AG04449 (cell line): ENCODE results near the gene IL1RAPL1.
"Not testable (repeated sequence)": the region's sequence is repeated elsewhere in the genome, so short reads cannot be mapped to it uniquely, and the experiment has no call there.

ENCODE experiments used
- CTCF ChIA-PET: fragments of 350-600 bp; formaldehyde crosslinking; extraction: SDS; loops from one replicate; lab custom pipeline; 2021; ENCODE audit warnings: antibody characterized with exemption; lab: Yijun Ruan, JAX
- POLR2A ChIA-PET: fragments of 400-600, 350-600 bp; formaldehyde crosslinking; extraction: SDS; loops from one replicate; lab custom pipeline; 2020; ENCODE audit warnings: antibody characterized with exemption, inconsistent platforms; lab: Yijun Ruan, JAX
- DNase-seq: peaks from one replicate; pipeline ENCODE4 v3.0.0-alpha.2; 2010; ENCODE audit warnings: low read depth, low spot score
- H3K4me3 ChIP-seq: 2 replicates; pipeline ENCODE4 v1.5.1; 2011; ENCODE audit warnings: low read depth, mild to moderate bottlenecking, control low read depth, low read length
- CTCF ChIP-seq: IDR thresholded peaks from one replicate; pipeline ENCODE4 v1.5.1; 2011; ENCODE audit warnings: mild to moderate bottlenecking, moderate library complexity, low read length, control low read depth, inconsistent platforms; ENCODE audit not compliant: insufficient read depth; ENCODE audit errors: missing control alignments

Gene IL1RAPL1

GRCh38 chrX:28756175-28756574 lies 168.9 kb downstream of the IL1RAPL1 start:
- DNase-seq, result no peak
- ChIA-PET POLR2A (no interaction called here), CTCF (no interaction called here)
- no peak for TF ChIP-seq CTCF
- no peak overlapping the region for H3K4me3 ChIP-seq

DNA sequence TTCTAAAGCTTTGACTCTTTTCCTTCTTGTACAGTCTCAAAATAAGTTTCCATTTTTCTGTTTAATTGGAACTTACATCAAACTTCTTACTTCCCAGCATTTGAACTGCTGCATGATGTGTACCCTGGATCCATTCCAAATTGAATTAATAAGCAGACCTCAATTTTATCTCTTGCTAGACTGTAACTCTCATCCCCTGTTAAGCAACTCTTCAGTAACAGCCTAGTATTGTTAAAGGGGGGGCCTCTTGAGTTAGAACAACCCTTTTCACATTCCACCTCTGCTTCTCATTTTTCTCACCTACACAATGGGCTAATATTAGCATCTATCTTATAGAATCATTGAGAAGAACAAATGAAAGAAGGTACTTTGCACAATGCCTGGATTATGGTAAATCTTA lies 169.4 kb downstream of the IL1RAPL1 start:
- POLR2A ChIA-PET, result no interaction called here
- TF ChIP-seq CTCF, result no peak
- no peak for DNase-seq
- CTCF ChIA-PET, result no interaction called here
- H3K4me3 ChIP-seq, result no peak overlapping the region

- H3K4me3 ChIP-seq, result no peak overlapping the region
- no peak for DNase-seq
- POLR2A ChIA-PET, result no interaction called here
- no peak for TF ChIP-seq CTCF
- CTCF ChIA-PET, result no interaction called here
These were observed 170.0 kb downstream of the IL1RAPL1 start for GRCh38 chrX:28757290-28757689.

DNA sequence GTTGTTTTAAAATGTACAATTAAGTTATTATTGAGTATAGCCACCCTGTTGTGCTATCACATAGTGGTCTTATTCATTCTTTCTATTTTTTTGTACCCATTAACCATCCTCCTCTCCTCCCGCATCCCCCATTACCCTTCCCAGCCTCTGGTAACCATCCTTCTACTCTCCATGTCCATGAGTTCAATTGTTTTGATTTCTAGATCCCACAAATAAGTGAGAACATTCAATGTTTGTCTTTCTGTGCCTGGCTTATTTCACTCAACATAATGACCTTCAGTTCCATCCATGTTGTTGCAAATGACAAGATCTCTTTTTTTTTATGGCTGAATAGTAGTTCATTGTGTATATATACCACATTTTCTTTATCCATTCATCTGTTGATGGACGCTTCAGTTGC lies 179.3 kb downstream of the IL1RAPL1 start:
- CTCF ChIA-PET, H3K4me3 ChIP-seq, DNase-seq, POLR2A ChIA-PET: not testable (repeated sequence)

GRCh38 chrX:28773807-28774206 lies 186.6 kb downstream of the IL1RAPL1 start:
- DNase-seq, result no peak
- no peak overlapping the region for H3K4me3 ChIP-seq
- CTCF ChIA-PET, result no interaction called here
- POLR2A ChIA-PET, result no interaction called here
- TF ChIP-seq CTCF, result no peak

GRCh38 chrX:28787206-28787605 lies 200.0 kb downstream of the IL1RAPL1 start:
- DNase-seq, result no peak
- ChIA-PET POLR2A (no interaction called here), CTCF (no interaction called here)
- no peak overlapping the region for H3K4me3 ChIP-seq
- no peak for TF ChIP-seq CTCF

DNA sequence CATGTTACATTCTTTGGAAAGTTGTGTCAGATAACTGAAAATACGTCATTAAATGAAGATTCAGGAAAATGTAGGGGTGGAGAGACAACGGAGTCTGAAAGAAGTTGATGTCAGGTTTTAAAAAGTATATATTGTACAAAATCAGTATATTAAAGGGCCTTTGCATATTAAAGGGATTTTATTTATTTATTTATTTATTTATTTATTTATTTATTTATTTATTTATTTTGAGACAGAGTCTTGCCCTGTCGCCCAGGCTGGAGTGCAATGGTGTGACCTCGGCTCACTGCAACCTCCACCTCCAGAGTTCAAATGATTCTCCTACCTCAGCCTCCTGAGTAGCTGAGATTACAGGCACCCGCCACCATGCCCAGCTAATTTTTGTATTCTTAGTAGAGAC lies 213.4 kb downstream of the IL1RAPL1 start:
- CTCF ChIA-PET, DNase-seq, POLR2A ChIA-PET, H3K4me3 ChIP-seq: not testable (repeated sequence)

GRCh38 chrX:28802625-28803024 lies 215.4 kb downstream of the IL1RAPL1 start:
- H3K4me3 ChIP-seq, result no peak overlapping the region
- no peak for DNase-seq
- CTCF ChIA-PET, result no interaction called here
- TF ChIP-seq CTCF, result no peak
- POLR2A ChIA-PET, result no interaction called here
